Omental fat pad (tissue), 4 donors: ENCODE data around the gene INTS11. TPM values are rescaled to one million over a fixed set of nuclear protein-coding genes. Genes with fewer than 3 reads are reported as not detected.

Source experiments
- ATAC-seq: fragments of 150-250 bp; one replicate; pipeline ENCODE4 v1.9.1; 2016; ENCODE audit warnings: mild to moderate bottlenecking, moderate library complexity; ENCODE audit not compliant: low FRiP score
- DNase-seq: peaks from one replicate; pipeline ENCODE4 v3.0.0-alpha.2; 2019; ENCODE audit warnings: low spot score
- CTCF ChIP-seq, 3 donors: fragments of 450-650 bp; IDR thresholded peaks; one replicate each; pipeline ENCODE4 v1.5.1; 2016 to 2017; ENCODE audit warnings: antibody characterized with exemption in 3 of 3, mild to moderate bottlenecking in 3 of 3, moderate library complexity in 2 of 3
- total RNA-seq, 4 donors: library from RNA; depleted of rRNA; stranded (reverse); fragments of >200 nt; gene quantifications; one replicate each; pipeline ENCODE4 v1.1.0, GENCODE V29; 2016

Gene INTS11
- total RNA-seq, 4 donors from 2014 or later, result 71.9 to 103 (median 86.2) TPM

- TF ChIP-seq CTCF (IDR thresholded peaks at IDR 0.05), result no peak
- ATAC-seq (no peak), DNase-seq (no peak)
Observed at GRCh38 chr1:1346501-1346890, 22.0 kb upstream of the INTS11 start.

GRCh38 chr1:1345860-1346500 is 21.5 kb upstream of the INTS11 start:
- DNase-seq, result no peak
- TF ChIP-seq CTCF (IDR thresholded peaks at IDR 0.05), result no peak
- no peak for ATAC-seq

GRCh38 chr1:1345384-1345783 is 20.9 kb upstream of the INTS11 start:
- DNase-seq, result no peak
- TF ChIP-seq CTCF (IDR thresholded peaks at IDR 0.05), result no peak
- no peak for ATAC-seq

GRCh38 chr1:1344655-1345361 is 20.3 kb upstream of the INTS11 start:
- TF ChIP-seq CTCF (IDR thresholded peaks at IDR 0.05), result no peak
- ATAC-seq, result peak; percentile 61

GRCh38 chr1:1343811-1344421 is 19.5 kb upstream of the INTS11 start:
- no peak for TF ChIP-seq CTCF (IDR thresholded peaks at IDR 0.05)
- ATAC-seq, result no peak
- DNase-seq, result no peak

More at GRCh38 chr1:1344655-1345361, 20.3 kb upstream of the INTS11 start:
- no peak for DNase-seq

GRCh38 chr1:1342584-1343115 is 18.2 kb upstream of the INTS11 start:
- no peak for ATAC-seq
- DNase-seq, result no peak
- TF ChIP-seq CTCF (IDR thresholded peaks at IDR 0.05), result no peak
